Kidney tubule cell (primary cell): ENCODE results near the gene TAF11L14.
"Not testable (repeated sequence)": the region's sequence is repeated elsewhere in the genome, so short reads cannot be mapped to it uniquely, and the experiment has no call there.

Experiments used
- DNase-seq: peaks from one replicate; pipeline ENCODE4 v3.0.0-alpha.2; 2018; ENCODE audit warnings: low spot score

The TAF11L14 gene

GRCh38 chr5:17634160-17634559 is at the start of gene TAF11L14:
Gene TAF11L14, plus strand, starts transcription at chr5:17634460.
- DNase-seq, result no peak

GRCh38 chr5:17585658-17586057 is 48.6 kb upstream of the TAF11L14 start, which contains the start of gene TAF11L7:
Gene TAF11L7, minus strand, starts transcription at chr5:17585758.
- DNase-seq, result not testable (repeated sequence)

- DNase-seq, result not testable (repeated sequence)
These were observed 43.4 kb upstream of the TAF11L14 start, which contains the start of gene TAF11L8 for GRCh38 chr5:17590860-17591259. Gene TAF11L8, minus strand, starts transcription at chr5:17590960.

GRCh38 chr5:17594255-17594654 is 40.0 kb upstream of the TAF11L14 start, which contains the start of gene TAF11L9:
Gene TAF11L9, minus strand, starts transcription at chr5:17594394.
- not testable (repeated sequence) for DNase-seq

GRCh38 chr5:17597728-17598127 is 36.5 kb upstream of the TAF11L14 start, which contains the start of gene TAF11L10:
Gene TAF11L10, minus strand, starts transcription at chr5:17597828.
- not testable (repeated sequence) for DNase-seq

- not testable (repeated sequence) for DNase-seq
These were observed 30.4 kb upstream of the TAF11L14 start, which contains the start of gene TAF11L11 for GRCh38 chr5:17603880-17604279. Gene TAF11L11, plus strand, starts transcription at chr5:17604183.

- no peak for DNase-seq
These were observed 29.3 kb upstream of the TAF11L14 start for GRCh38 chr5:17604951-17605350.

- not testable (repeated sequence) for DNase-seq
These were observed 26.8 kb upstream of the TAF11L14 start for GRCh38 chr5:17607461-17607860.

- not testable (repeated sequence) for DNase-seq
These were observed 24.2 kb upstream of the TAF11L14 start, which contains the start of gene TAF11L12 for GRCh38 chr5:17610092-17610491. Gene TAF11L12, plus strand, starts transcription at chr5:17610392.

GRCh38 chr5:17614872-17615605 is 19.2 kb upstream of the TAF11L14 start:
- no peak for DNase-seq

GRCh38 chr5:17619354-17619753 is 14.9 kb upstream of the TAF11L14 start:
- no peak for DNase-seq

- no peak for DNase-seq
These were observed 13.6 kb upstream of the TAF11L14 start for GRCh38 chr5:17620627-17621026.

- no peak for DNase-seq
These were observed 8.6 kb upstream of the TAF11L14 start for GRCh38 chr5:17625686-17626085.

- DNase-seq, result not testable (repeated sequence)
These were observed 2.5 kb upstream of the TAF11L14 start, which contains the start of gene TAF11L13 for GRCh38 chr5:17631788-17632187. Gene TAF11L13, plus strand, starts transcription at chr5:17632088.

GRCh38 chr5:17649232-17649631 is 15.0 kb downstream of the TAF11L14 start:
- DNase-seq, result not testable (repeated sequence)

GRCh38 chr5:17655201-17655759 is 21.0 kb downstream of the TAF11L14 start:
- DNase-seq, result not testable (repeated sequence)

GRCh38 chr5:17655921-17656320 is 21.7 kb downstream of the TAF11L14 start:
- DNase-seq, result no peak

- no peak for DNase-seq
These were observed 28.9 kb downstream of the TAF11L14 start for GRCh38 chr5:17663182-17663581.

GRCh38 chr5:17665836-17666235 is 31.6 kb downstream of the TAF11L14 start:
- no peak for DNase-seq

GRCh38 chr5:17666726-17667235 is 32.5 kb downstream of the TAF11L14 start:
- DNase-seq, result no peak

GRCh38 chr5:17670353-17670752 is 36.1 kb downstream of the TAF11L14 start:
- no peak for DNase-seq

- DNase-seq, result no peak
These were observed 44.6 kb downstream of the TAF11L14 start for GRCh38 chr5:17678751-17679324.
